Measurements from ENCODE around the gene ZNF599.
"Not testable (repeated sequence)": the region's sequence is repeated elsewhere in the genome, so short reads cannot be mapped to it uniquely, and the experiment has no call there.

Gene ZNF599
- 3.8 reads per million, percentile 14 among the genes with 10 or more reads in this experiment for total RNA-seq

DNA sequence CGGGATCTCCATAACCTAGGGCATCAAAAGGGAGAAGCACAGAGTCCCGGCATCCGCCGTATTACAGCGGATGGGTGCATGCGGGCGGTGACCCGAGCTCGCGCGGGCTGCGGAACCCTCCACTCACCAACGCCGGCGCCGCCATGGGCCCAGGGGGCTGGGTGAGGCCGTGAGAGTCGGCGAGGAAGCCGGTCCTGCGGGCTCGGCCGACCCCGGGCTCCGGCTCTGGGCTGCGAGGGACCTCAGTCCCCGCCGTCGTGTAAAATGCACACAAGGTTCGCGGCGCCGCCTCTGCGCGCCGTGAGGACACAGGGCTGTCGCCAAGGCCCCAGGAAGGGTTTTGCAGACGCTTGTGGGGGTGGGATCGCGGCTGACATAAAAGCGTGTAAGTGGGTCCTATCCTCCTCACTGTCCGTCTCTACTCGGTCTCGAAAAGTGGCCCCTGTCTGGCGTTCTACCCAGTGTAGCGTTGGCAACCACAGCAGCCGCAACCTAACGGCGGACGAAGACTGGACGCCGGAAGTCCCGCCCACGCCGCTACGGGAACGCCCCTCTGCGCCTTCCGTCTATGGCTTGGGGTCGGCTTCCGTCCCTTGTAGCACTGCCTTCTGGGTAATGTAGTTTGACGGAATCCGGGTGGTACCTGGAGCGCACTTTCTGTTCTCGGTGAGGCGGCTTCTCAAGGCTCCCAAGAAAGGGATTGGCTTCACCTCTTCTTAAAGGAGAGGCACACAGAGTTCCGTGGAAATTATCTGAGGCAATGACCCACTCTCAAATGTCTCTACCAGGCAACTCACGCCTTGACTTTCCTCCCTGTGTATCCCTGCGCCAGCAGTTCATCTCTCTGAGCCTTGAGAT lies at the start of gene ZNF599:
Gene ZNF599, minus strand, starts transcription at position 519 of the 858 bp plus-strand sequence. Its CDS starts 374 bp downstream, at position 145.
- DNase-seq: peak; percentile 82

- no peak for DNase-seq
Observed at GRCh38 chr19:34818270-34818669, 45.3 kb upstream of the ZNF599 start.

GRCh38 chr19:34816708-34817107 lies 43.7 kb upstream of the ZNF599 start:
- DNase-seq: no peak

DNA sequence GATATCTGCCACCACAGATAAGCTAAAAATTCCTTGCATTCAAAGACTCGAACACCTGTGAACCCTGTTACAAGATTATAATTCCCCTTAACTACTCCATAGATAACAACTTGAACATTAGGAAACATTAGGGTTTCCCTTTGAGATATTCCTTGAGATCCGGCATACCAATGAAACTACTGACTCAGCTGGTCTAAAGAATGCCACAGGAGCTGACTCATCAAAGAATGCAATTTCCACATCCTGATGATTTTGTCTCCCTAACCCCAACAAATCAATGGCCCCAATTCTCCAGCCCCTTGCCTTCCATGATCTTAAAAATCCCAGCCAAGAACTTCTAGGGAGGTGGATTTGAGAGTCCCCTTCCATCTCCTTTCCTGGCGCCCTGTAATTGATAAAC lies 35.6 kb upstream of the ZNF599 start:
- no peak for DNase-seq

DNA sequence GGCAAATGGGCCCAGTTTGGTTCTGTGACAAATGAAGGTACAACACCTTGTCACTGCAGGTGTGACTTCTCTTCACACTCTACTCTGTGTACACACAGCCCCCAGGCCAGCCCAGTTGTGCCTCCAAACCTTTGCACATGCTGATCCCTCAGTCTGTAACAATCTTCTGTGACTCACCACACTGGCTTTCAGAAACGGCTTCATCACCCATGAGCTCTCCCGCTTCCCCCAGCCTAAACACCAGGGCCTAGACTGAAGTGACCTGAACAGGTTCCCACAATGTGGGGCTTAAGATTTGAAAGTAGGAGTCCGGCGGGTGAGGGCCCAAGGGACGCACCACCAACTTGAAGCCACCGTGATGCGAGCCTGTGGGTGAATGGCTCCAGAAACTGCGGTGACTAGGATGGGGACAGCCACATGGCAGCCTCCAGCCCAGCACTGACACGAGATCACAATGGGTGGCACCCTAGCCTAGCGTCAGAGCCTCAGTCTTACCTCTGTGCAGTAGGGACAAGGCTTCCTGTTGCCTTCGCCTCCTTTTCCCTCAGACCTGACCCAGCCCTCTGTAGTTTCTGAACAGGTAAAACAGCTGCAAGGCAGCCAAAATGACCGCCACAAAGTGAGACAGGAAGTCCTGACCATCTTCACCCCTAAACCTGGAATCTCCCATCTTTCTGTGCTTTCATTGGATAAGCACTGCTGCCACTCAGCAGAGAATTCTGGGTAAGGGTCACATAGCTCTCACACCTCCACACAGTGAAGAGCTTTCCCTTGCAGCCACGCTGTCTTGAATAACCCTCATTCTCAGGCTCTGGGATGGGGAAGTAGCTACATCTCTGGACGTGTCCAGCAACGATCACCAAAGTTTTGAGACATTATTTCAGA lies 34.2 kb upstream of the ZNF599 start:
- no peak for DNase-seq

GRCh38 chr19:34804115-34804514 lies 31.1 kb upstream of the ZNF599 start:
- no peak for DNase-seq

DNA sequence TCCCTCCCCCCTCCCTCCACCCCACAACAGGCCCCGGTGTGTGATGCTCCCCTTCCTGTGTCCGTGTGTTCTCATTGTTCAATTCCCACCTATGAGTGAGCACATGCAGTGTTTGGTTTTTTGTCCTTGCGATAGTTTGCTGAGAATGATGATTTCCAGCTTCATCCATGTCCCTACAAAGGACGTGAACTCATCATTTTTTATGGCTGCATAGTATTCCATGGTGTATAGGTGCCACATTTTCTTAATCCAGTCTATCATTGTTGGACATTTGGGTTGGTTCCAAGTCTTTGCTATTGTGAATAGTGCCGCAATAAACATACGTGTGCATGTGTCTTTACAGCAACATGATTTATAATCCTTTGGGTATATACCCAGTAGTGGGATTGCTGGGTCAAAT lies 23.9 kb upstream of the ZNF599 start:
- DNase-seq: not testable (repeated sequence)

- DNase-seq: no peak
Observed at GRCh38 chr19:34794066-34794960, 21.3 kb upstream of the ZNF599 start.

GRCh38 chr19:34793565-34793964 lies 20.6 kb upstream of the ZNF599 start:
- no peak for DNase-seq

DNA sequence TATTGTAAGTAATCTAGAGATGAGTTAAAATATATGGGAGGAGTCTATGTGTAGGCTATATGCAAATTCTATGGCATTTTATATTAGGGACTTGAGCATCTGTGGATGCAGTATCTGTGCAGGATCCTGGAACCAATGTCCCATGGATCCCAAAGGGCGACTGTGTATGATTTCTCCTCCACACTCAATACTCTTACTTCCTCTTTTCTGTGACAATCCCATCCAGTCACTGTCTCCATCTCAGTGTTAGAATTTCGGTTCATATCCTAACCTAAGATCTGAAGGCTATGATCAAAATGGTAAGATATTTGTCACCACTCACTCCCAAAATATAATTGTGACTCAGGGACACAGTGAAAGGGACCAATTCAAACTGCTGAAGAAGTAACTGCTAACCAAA lies 15.1 kb upstream of the ZNF599 start:
- no peak for DNase-seq

GRCh38 chr19:34787059-34787824 lies 14.2 kb upstream of the ZNF599 start:
- DNase-seq: no peak

- DNase-seq: no peak
Observed at GRCh38 chr19:34786236-34786635, 13.2 kb upstream of the ZNF599 start.

DNA sequence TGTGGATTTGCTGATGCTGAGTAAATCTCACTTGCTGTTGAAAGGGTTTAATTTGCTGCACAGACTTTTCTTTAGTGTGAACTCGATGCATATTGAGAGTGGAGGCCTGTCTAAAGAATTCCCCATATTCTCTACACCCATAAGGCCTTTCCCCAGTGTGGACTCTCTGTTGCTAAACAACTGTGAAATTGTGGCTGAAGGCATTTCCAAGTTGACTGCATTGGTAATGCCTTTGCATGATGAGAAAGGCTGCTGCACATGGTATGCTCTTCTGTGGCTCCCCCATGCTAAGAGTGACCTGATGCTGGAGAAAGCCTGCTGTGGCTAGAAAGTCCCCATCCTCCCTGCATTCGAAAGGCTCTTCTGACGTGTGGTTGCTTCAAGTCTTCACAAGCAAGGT lies 6.6 kb upstream of the ZNF599 start:
- no peak for DNase-seq

- DNase-seq: no peak
Observed at GRCh38 chr19:34778342-34778741, 5.3 kb upstream of the ZNF599 start.

DNA sequence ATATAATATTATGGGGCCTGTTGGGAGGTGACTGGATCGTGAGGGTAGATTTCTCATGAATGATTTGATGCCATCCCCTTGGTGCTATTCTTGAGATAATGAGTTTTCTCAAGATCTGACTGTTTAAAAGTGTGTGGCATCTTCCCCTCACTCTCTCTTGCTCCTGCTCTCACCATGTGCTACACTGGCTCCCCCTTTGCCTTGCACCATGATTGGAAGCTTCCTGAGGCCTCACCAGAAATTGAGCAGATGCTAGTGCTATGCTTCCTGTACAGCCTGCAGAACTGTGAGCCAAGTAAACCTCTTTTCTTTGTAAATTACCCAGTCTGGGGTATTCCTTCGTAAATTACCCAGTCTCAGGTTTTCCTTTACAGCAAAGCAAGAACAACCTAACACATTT lies 1.8 kb upstream of the ZNF599 start:
- no peak for DNase-seq

GRCh38 chr19:34773555-34773864 lies 495 bp upstream of the ZNF599 start:
- no peak for DNase-seq

DNA sequence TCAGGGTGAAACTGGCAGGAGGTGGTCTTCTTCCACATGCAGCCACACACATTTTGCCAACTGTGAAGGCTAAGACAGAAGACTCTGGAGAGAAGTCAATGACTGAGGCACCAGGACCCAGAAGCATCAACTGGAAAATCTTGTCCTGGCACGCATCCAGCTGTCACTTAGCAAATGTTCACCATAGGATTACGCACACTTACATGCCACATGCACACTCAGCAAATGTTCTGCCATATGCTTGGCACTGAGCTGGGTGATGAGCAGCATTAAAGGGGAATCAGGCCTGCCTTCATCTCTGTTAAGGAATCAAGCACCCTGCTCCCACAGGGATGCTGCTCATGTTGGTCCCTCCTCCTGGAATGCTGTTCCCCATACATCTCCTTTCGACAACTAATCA lies 5.1 kb downstream of the ZNF599 start:
- no peak for DNase-seq

GRCh38 chr19:34766386-34766785 lies 6.6 kb downstream of the ZNF599 start:
- no peak for DNase-seq

DNA sequence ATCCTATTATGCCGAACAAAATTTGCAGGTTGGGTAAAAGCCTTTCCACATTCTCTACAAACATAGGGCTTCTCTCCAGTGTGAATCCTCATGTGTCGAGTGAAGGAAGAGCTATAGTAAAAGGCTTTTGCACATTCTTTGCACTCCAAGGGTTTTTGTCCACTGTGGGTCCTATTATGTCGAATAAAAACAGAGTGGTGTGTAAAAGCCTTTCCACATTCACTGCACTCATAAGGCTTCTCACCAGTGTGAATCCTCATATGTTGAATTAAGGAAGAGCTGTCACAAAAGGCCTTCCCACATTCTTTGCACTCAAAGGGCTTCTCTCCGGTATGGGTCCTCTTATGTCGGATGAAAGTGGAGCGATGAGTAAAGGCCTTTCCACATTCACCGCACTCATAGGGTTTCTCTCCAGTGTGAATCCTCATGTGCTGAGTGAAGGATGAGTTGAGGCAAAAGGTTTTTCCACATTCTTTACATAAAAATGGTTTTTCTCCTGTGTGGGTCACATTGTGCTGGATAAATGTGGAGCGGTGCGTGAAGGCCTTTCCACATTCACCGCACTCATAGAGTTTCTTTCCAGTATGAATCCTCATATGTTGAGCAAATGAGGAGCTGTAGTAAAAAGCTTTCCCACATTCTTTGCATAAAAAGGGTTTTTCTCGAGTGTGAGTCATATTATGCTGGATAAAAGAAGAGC lies 13.6 kb downstream of the ZNF599 start:
- no peak for DNase-seq

- no peak for DNase-seq
Observed at GRCh38 chr19:34757441-34757840, 15.6 kb downstream of the ZNF599 start.

Data from effector CD4-positive, alpha-beta T cell (primary cell).